MCF 10A (cell line): ENCODE results near the gene SRD5A1. TPM values are rescaled to one million over a fixed set of nuclear protein-coding genes. Genes with fewer than 3 reads are reported as not detected.

ENCODE experiments used
- BruUV-seq: library from RNA; stranded (reverse); fragments of 400-500 nt; replicated peaks from 2 replicates; lab custom pipeline; 2021; lab: Mats Ljungman, UMichigan
- CTCF ChIA-PET: fragments of 300-600 bp; sonication (Branson Sonifier 250); formaldehyde crosslinking; extraction: SDS; loops from one replicate; lab custom pipeline; 2021; ENCODE audit warnings: antibody characterized with exemption, inconsistent platforms; lab: Yijun Ruan, JAX
- POLR2A ChIA-PET: fragments of 300-600, 350-650 bp; sonication (Branson Sonifier 250); formaldehyde crosslinking; extraction: SDS; loops from one replicate; lab custom pipeline; 2020; ENCODE audit warnings: antibody characterized with exemption, inconsistent platforms; lab: Yijun Ruan, JAX
- DNase-seq: peaks from one replicate; pipeline ENCODE4 v3.0.0-alpha.2; 2018; ENCODE audit not compliant: unreplicated experiment
- H3K27ac Mint-ChIP-seq: one replicate; pipeline ENCODE4 v1.8.0; 2022; ENCODE audit warnings: mild to moderate bottlenecking, low read depth, mixed read lengths; ENCODE audit not compliant: unreplicated experiment
- H3K27me3 Mint-ChIP-seq: one replicate; pipeline ENCODE4 v1.8.0; 2022; ENCODE audit warnings: mixed read lengths; ENCODE audit not compliant: insufficient read depth, unreplicated experiment
- H3K36me3 Mint-ChIP-seq: one replicate; pipeline ENCODE4 v1.8.0; 2022; ENCODE audit warnings: mild to moderate bottlenecking, moderate library complexity, mixed read lengths; ENCODE audit not compliant: insufficient read depth, unreplicated experiment
- H3K4me1 Mint-ChIP-seq: one replicate; pipeline ENCODE4 v1.8.0; 2022; ENCODE audit warnings: mixed read lengths; ENCODE audit not compliant: insufficient read depth, unreplicated experiment
- H3K4me3 Mint-ChIP-seq: one replicate; pipeline ENCODE4 v1.8.0; 2022; ENCODE audit warnings: mild to moderate bottlenecking, moderate library complexity, mixed read lengths; ENCODE audit not compliant: unreplicated experiment
- H3K9me3 Mint-ChIP-seq: one replicate; pipeline ENCODE4 v1.8.0; 2022; ENCODE audit warnings: mixed read lengths; ENCODE audit not compliant: unreplicated experiment
- intact Hi-C: fragments of 100-400 bp; cut with micrococcal nuclease; formaldehyde crosslinking; loops from 2 replicates; pipeline ENCODE4 v1.14.1; 2022
- total RNA-seq: library from RNA; stranded (reverse); gene quantifications from 2 replicates; pipeline ENCODE4 v1.2.3, GENCODE V29; 2022
- TF ChIP-seq, protein P1 (sequence below): fragments of 200-600 bp; IDR thresholded peaks from one replicate; pipeline ENCODE4 v1.8.0; 2022; ENCODE audit warnings: antibody characterized with exemption, mild to moderate bottlenecking; ENCODE audit not compliant: unreplicated experiment

The SRD5A1 gene
- total RNA-seq, 1 experiment from 2014 or later: 12.4 TPM

GRCh38 chr5:6673031-6673430 lies 39.8 kb downstream of the SRD5A1 start:
- H3K27me3 Mint-ChIP-seq: no peaks in the 10 kb centered on the region
- H3K4me3 Mint-ChIP-seq: no peak overlapping the region
- no TSS peak for BruUV-seq
- POLR2A ChIA-PET: interaction anchor here (0.7 to 1.6 kb wide), 4 partner anchors 12 to 157 kb away, joined by 3 read pairs; no protein-coding TSS in a partner anchor
- no peak overlapping the region for H3K27ac Mint-ChIP-seq
- TF ChIP-seq, protein P1, sequence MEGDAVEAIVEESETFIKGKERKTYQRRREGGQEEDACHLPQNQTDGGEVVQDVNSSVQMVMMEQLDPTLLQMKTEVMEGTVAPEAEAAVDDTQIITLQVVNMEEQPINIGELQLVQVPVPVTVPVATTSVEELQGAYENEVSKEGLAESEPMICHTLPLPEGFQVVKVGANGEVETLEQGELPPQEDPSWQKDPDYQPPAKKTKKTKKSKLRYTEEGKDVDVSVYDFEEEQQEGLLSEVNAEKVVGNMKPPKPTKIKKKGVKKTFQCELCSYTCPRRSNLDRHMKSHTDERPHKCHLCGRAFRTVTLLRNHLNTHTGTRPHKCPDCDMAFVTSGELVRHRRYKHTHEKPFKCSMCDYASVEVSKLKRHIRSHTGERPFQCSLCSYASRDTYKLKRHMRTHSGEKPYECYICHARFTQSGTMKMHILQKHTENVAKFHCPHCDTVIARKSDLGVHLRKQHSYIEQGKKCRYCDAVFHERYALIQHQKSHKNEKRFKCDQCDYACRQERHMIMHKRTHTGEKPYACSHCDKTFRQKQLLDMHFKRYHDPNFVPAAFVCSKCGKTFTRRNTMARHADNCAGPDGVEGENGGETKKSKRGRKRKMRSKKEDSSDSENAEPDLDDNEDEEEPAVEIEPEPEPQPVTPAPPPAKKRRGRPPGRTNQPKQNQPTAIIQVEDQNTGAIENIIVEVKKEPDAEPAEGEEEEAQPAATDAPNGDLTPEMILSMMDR: no peak
- CTCF ChIA-PET: interaction anchor here (0.6 to 1.8 kb wide), 3 partner anchors 33 to 114 kb away, joined by 3 to 4 read pairs (median 3); no protein-coding TSS in a partner anchor
- no peaks in the 10 kb centered on the region for H3K9me3 Mint-ChIP-seq
- peaks cover 14% of the 10 kb centered on the region for H3K4me1 Mint-ChIP-seq
- H3K36me3 Mint-ChIP-seq: peaks cover 19% of the 10 kb centered on the region
- intact Hi-C loops: no loop called here
- DNase-seq: no peak

GRCh38 chr5:6673963-6674362 lies 40.7 kb downstream of the SRD5A1 start:
- TF ChIP-seq, protein P1: no peak
- no peak overlapping the region for H3K27ac Mint-ChIP-seq
- ChIA-PET POLR2A (interaction anchor here (0.6 to 0.9 kb wide), 4 partner anchors 39 to 65 kb away, joined by 3 to 4 read pairs (median 3); partner anchors contain the start of genes NSUN2 and SRD5A1), CTCF (interaction anchor here (0.6 to 1.8 kb wide), 3 partner anchors 34 to 71 kb away, joined by 3 to 4 read pairs (median 3); no protein-coding TSS in a partner anchor)
- no peak overlapping the region for H3K4me3 Mint-ChIP-seq
- no peaks in the 10 kb centered on the region for H3K9me3 Mint-ChIP-seq
- intact Hi-C loops: no loop called here
- no peaks in the 10 kb centered on the region for H3K27me3 Mint-ChIP-seq
- no TSS peak for BruUV-seq
- H3K4me1 Mint-ChIP-seq: peaks cover 14% of the 10 kb centered on the region
- H3K36me3 Mint-ChIP-seq: peaks cover 19% of the 10 kb centered on the region
- DNase-seq: no peak

GRCh38 chr5:6674421-6674820 lies 41.2 kb downstream of the SRD5A1 start:
- Mint-ChIP-seq H3K36me3 (peaks cover 14% of the 10 kb centered on the region), H3K4me3 (no peak overlapping the region), H3K27ac (no peak overlapping the region), H3K4me1 (peaks cover 14% of the 10 kb centered on the region), H3K27me3 (no peaks in the 10 kb centered on the region), H3K9me3 (no peaks in the 10 kb centered on the region)
- no TSS peak for BruUV-seq
- POLR2A ChIA-PET: interaction anchor here (0.6 to 0.7 kb wide), 3 partner anchors 39 to 65 kb away, joined by 3 to 4 read pairs (median 3); partner anchors contain the start of genes NSUN2 and SRD5A1
- TF ChIP-seq, protein P1: no peak
- CTCF ChIA-PET: interaction anchor here (0.6 kb wide), 1 partner anchor 58 kb away, joined by 3 read pairs; no protein-coding TSS in a partner anchor
- intact Hi-C loops: no loop called here
- no peak for DNase-seq

- peaks cover 13% of the 10 kb centered on the region for H3K36me3 Mint-ChIP-seq
- H3K27me3 Mint-ChIP-seq: no peaks in the 10 kb centered on the region
- ChIA-PET CTCF (interaction anchor here (0.7 kb wide), 1 partner anchor 74 kb away, joined by 3 read pairs; no protein-coding TSS in a partner anchor), POLR2A (interaction anchor here (0.6 to 2.9 kb wide), 3 partner anchors 40 to 66 kb away, joined by 3 to 19 read pairs (median 4); partner anchors contain the start of gene SRD5A1)
- H3K4me3 Mint-ChIP-seq: no peak overlapping the region
- intact Hi-C loops: loop anchor here (5.0 kb wide), 1 partner anchor 37 kb away; the partner anchor contains the start of gene TENT4A
- TF ChIP-seq, protein P1: no peak
- no TSS peak for BruUV-seq
- no peak for DNase-seq
- H3K27ac Mint-ChIP-seq: no peak overlapping the region
- no peaks in the 10 kb centered on the region for H3K9me3 Mint-ChIP-seq
- peaks cover 14% of the 10 kb centered on the region for H3K4me1 Mint-ChIP-seq
Measured at GRCh38 chr5:6674886-6675285, 41.6 kb downstream of the SRD5A1 start.
